Muscle layer of duodenum (tissue), 2 donors: ENCODE measurements around the gene UBE2H.
"Not testable (repeated sequence)": the region's sequence is repeated elsewhere in the genome, so short reads cannot be mapped to it uniquely, and the experiment has no call there.

ENCODE experiments used
- H3K27ac ChIP-seq: one replicate; pipeline ENCODE4 v1.7.0; 2013; ENCODE audit warnings: mild to moderate bottlenecking, low read length
- H3K27me3 ChIP-seq: one replicate; pipeline ENCODE4 v1.7.0; 2013; ENCODE audit warnings: low read depth, mild to moderate bottlenecking, control low read depth, low read length
- H3K36me3 ChIP-seq, 2 donors: one replicate each; pipeline ENCODE4 v1.7.0; 2013; ENCODE audit warnings: low read length in 2 of 2, control low read depth in 1 of 2, mild to moderate bottlenecking in 1 of 2; ENCODE audit not compliant: insufficient read depth in 2 of 2, control insufficient read depth in 1 of 2
- H3K4me1 ChIP-seq, 2 donors: one replicate each; pipeline ENCODE4 v1.7.0; 2013; ENCODE audit warnings: low read length in 2 of 2, mild to moderate bottlenecking in 2 of 2, control low read depth in 1 of 2, moderate library complexity in 1 of 2; ENCODE audit not compliant: insufficient read depth in 2 of 2, control insufficient read depth in 1 of 2
- H3K4me3 ChIP-seq, 2 donors: one replicate each; pipeline ENCODE4 v1.7.0; 2013; ENCODE audit warnings: low read length in 2 of 2, low read depth in 1 of 2, mild to moderate bottlenecking in 1 of 2
- H3K9me3 ChIP-seq, 2 donors: one replicate each; pipeline ENCODE4 v1.7.0; 2013; ENCODE audit warnings: low read length in 2 of 2, control low read depth in 1 of 2, mild to moderate bottlenecking in 1 of 2; ENCODE audit not compliant: control insufficient read depth in 1 of 2
- donor health status: healthy.

Gene UBE2H

DNA sequence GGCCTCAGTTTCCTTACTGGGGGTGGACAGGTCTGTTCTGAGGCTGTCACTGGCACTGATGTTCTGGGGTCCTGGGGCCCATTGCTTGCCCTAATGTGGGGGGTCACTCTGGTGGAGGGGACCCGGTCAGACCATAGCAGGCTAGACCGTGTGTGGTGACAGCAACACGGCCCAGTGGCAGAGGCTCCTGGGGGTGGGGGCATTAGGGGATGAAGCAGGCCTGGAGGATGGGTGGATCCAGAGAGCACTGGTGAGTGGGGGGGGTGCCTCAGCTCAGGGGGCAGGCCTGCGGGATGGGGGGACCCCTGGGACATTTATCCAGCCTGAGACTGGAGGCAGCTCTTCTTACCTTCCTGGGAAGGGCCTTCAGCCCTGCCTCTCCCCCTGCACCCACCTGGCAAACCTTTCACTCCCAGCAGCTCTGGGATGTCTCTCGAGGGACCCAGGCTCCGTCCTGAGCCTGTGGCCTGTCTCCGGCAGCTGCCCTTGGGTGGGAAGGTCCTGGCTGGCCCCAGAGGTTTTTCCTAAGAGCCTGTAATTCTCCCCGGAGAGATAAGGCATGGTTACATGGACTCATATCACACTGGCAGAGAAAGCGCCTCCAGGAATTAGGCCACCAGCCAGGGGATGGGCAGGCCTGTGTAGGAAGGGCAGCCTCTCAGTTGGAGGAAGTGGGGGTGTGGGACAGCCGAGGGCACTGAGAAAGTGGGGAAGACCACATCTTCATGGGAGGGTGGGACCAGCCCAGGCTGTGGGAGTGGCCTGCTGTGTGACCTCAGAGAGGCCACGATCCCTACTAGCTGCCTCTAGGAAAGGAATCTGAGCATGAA lies 147.7 kb downstream of the UBE2H start:
- Histone ChIP-seq H3K9me3 (no peaks in the 10 kb centered on the region), H3K4me3 (no peak overlapping the region), H3K27me3 (no peaks in the 10 kb centered on the region), H3K27ac (no peak overlapping the region), H3K36me3 (no peaks in the 10 kb centered on the region), H3K4me1 (no peaks in the 10 kb centered on the region)

DNA sequence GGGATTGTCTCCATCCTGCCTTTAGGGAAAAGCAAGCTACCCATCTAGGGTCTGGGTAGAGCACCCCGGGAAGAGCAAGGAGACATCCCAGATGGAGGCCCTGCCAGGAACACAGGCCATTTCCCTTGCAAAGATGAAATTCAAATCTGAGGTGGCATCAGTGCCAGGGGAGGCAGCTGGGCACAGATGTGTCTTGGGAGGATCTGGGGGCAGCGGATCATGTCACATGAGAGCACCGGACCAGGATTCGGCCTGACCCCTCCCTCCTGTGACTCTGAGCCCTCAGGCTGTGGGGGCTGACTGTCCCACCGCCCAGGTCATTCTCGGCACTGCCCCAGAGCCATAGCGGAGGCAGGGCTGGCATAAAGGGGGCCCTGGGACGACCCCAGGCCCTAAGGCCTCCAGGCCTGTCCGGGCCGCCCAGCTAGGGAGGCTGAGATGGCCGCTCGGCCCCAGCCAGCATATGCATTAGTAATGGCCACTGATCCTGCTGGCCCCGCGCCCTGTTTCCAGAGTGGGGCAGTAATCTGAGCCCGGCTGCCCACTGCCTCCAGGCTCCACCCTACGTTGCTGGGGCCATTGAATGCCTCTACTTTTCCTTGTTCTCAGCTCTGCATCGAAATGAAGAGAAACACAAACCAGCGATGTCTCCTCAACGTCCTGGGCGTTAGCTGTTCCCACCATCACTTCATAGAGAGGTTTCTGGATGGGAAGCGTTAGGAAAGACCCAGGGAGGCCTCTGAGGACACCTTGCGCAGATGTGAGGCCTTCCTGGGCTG lies 148.5 kb downstream of the UBE2H start:
- Histone ChIP-seq H3K4me3 (no peak overlapping the region), H3K4me1 (no peaks in the 10 kb centered on the region), H3K27me3 (no peaks in the 10 kb centered on the region), H3K36me3 (no peaks in the 10 kb centered on the region), H3K27ac (no peak overlapping the region), H3K9me3 (no peaks in the 10 kb centered on the region)

DNA sequence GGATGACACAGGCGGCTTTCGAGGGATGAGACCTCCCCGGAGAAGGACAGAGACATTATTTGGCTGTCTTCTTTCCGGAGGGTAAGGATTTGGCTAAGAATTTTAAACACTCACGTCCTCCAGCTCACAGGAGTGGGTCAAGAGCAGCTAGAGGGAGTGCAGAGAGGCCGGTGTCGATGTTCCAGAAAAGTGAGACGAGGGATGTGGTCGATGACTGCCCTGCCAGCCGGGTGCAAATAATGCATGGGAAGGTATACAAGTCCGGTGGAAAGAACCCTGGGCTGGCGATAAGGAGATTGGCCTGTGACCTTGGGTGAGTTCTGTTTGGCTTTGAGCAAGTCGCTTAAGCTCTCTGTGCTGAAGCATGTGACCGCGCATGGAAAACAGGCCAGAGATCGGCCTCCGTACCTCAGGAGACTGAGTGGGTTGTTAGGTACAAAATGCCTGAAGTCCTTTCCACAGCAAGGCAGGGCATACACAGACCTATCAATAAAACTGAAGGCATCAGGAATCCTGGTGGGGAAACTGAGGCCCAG lies 149.1 kb downstream of the UBE2H start:
- Histone ChIP-seq H3K4me1 (no peaks in the 10 kb centered on the region), H3K27me3 (no peaks in the 10 kb centered on the region), H3K36me3 (no peaks in the 10 kb centered on the region), H3K27ac (no peak overlapping the region), H3K9me3 (no peaks in the 10 kb centered on the region), H3K4me3 (no peak overlapping the region)

DNA sequence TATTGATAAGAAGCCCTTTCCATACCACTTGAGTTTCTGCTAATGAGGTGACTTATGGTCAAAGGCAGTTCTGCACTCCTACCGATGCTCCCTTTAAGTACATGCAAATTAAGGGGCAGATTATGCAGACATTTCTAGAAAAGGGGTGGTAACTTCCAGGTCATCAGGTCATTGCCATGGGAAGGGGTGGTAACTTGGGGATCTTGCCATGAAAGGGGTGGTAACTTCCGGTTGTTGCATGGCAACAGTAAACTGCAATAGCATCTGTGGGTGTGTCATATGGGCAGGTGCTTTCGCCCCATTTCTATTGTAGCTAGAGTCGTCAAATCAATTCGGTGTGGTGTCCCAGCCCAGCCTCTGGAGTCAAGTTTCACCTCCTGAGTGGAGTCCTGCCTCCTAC lies 150.9 kb downstream of the UBE2H start:
- no peaks in the 10 kb centered on the region for H3K4me1 ChIP-seq
- H3K9me3 ChIP-seq: no peaks in the 10 kb centered on the region
- no peaks in the 10 kb centered on the region for H3K27me3 ChIP-seq
- no peaks in the 10 kb centered on the region for H3K36me3 ChIP-seq
- H3K4me3 ChIP-seq: no peak overlapping the region
- H3K27ac ChIP-seq: no peak overlapping the region

DNA sequence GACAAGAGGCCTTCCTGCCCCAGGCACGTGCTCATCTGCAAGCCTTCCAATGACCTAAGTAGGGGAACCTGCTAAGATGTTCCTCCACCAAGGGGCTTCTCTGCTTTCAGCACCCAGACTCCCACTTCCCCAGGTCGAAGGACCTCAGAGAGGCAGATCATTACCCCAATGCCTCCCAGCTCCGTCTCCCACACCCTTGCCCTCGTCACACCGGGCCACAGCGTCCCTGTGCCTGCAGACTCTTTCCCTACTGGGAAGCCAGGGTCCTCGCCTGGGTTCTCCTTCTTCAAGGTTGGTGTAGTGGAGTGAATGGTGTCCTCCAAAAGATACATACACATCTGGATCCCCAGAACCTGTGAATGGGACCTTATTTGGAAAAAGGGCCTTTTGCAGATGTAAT lies 151.9 kb downstream of the UBE2H start:
- Histone ChIP-seq H3K36me3 (no peaks in the 10 kb centered on the region), H3K27me3 (no peaks in the 10 kb centered on the region), H3K27ac (no peak overlapping the region), H3K4me1 (no peaks in the 10 kb centered on the region), H3K4me3 (no peak overlapping the region), H3K9me3 (no peaks in the 10 kb centered on the region)

DNA sequence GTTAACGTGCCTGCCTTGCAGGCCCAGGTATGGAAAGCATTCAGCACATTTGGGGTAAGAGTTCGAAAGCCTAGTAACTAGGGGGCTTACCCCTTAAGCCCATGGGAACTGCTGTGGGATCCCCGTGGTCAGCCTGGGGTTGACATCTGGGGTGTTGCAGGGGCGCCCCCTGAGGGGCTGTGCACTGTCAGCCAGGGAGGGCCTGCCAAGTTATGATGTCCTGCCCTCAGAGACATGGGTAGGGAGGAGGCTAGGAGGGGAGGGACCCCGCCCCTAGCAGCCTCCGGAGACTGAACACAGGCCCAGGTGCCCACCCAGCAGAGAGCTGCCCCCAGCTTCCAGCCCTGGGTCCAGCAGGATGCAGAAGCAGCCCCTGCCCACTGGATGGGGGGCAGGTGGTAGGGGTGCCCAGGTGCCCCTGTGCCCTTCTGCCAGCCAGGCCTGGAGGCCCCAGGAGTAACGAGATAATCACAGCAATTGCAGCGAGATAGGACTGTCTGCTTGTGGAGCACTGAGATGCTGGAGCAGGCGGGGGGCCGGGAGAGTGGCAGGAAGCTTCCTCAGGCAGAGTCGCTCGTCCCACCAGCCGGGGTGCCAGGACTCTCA lies 153.3 kb downstream of the UBE2H start:
- Histone ChIP-seq H3K9me3 (no peaks in the 10 kb centered on the region), H3K36me3 (no peaks in the 10 kb centered on the region), H3K27me3 (no peaks in the 10 kb centered on the region), H3K27ac (no peak overlapping the region), H3K4me3 (no peak overlapping the region), H3K4me1 (no peaks in the 10 kb centered on the region)

DNA sequence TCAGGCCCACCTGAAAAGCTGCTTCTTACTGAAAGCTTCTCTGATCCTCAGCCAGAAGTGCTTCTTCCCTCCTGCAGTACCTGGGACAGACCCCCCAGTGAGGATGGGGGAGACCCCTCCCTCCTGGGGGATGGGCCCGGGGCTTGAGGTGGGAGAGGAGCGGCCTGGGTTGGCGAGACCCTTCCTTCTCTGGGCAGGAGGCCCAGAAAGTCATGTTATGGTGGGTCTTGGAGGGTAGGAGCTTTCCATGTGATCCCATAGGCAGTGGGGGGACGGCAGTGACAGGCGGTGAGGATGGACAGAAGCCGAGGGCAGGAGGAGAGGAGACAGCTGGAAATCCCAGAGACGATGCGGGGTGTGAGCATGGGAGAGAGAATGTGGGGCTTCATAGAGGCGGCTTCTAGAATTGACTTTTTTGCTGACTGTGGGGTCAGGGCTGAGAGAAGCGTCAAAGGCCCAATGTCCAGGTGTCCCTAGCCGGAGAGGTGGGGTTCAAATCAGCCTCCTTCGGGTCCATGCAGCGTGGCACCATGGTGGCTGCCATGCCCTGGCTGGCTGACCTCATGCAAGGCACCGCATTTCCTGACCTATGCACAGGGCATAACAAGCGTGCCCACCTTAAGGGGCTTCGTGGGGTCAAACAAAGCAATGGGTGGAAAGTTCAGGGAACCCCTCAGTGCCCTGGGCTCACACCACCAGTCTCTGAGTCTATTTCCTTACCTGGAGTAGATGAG lies 154.0 kb downstream of the UBE2H start:
- Histone ChIP-seq H3K4me1 (no peaks in the 10 kb centered on the region), H3K27ac (no peak overlapping the region), H3K4me3 (no peak overlapping the region), H3K27me3 (no peaks in the 10 kb centered on the region), H3K9me3 (no peaks in the 10 kb centered on the region), H3K36me3 (no peaks in the 10 kb centered on the region)

DNA sequence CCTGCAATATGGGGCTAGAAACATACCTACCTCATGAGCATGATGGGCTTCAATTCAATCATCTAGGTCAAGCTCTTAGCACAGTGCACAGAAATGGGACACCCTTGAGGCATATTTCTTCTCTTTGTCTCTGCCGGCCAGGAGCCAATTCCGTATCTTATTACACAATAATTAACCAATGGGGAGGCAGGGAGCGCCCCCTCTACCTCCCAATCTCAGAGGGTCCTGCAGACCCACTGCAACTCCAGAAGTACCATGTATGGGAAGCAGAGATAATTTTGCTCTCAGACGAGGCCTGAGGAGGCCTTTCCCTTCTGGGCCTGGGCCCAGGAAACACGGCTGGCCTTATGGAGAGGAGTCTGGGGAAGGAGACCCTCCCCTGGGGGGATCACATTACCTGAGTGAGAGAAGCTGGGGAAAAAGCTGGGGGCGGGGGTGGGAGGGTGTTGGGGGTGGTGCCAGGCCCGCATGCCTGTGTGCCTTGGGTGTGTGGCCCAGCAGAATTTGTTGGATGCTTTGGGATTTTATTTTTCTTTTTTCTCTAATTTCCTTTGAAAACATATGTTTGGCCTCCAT lies 155.5 kb downstream of the UBE2H start:
- Histone ChIP-seq H3K4me1 (no peaks in the 10 kb centered on the region), H3K36me3 (no peaks in the 10 kb centered on the region), H3K4me3 (no peak overlapping the region), H3K9me3 (no peaks in the 10 kb centered on the region), H3K27ac (no peak overlapping the region), H3K27me3 (no peaks in the 10 kb centered on the region)

DNA sequence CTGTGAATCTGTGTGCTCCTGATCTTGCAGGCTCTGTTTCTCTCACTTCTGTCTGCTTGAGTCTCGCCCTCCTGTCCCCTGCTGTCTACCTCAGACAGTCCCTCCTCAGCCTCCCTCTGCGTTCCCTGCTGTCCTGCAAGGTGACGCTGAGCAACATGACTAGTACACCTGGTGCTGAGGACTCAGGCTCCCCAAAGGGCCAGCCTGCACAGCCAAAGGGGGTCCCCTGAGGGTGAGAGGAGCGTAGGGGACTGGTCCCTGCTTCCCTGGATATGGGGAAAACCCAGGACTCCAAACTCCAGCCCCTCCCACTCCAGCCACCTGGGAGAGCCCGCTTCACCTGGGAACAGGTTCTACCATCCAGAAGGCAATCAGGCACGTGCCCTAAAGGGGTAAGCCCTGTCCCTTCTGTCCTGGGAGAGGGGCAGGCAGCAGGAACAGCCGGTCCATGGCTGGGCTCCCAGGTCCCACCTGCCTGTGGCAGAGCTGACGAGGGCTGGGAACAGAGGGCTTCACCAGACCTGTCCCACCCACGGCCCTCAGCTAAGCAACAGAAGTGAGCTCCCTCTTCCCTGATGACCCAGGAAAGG lies 156.5 kb downstream of the UBE2H start:
- H3K27me3 ChIP-seq: no peaks in the 10 kb centered on the region
- no peak overlapping the region for H3K27ac ChIP-seq
- H3K4me1 ChIP-seq: no peaks in the 10 kb centered on the region
- H3K9me3 ChIP-seq: no peaks in the 10 kb centered on the region
- H3K36me3 ChIP-seq: no peaks in the 10 kb centered on the region
- H3K4me3 ChIP-seq: no peak overlapping the region

DNA sequence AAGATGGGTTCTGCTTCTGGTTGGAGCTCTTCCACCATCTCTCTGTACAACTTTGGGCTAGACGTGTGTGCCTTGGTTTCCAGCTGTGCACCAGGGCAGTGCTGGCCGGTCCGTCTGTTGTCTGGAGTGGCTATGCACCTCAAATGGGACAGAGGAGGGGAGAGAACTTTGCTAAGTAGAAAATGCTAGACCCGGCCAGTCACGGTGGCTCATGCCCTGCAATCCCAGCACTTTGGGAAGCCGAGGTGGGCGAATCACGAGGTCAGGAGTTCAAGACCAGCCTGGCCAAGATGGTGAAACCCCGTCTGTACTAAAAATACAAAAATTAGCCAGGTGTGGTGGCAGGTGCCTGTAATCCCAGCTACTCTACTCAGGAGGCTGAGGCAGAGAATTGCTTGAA lies 158.3 kb downstream of the UBE2H start:
- not testable (repeated sequence) for H3K36me3 ChIP-seq, H3K4me3 ChIP-seq, H3K9me3 ChIP-seq, H3K27ac ChIP-seq, H3K27me3 ChIP-seq, H3K4me1 ChIP-seq
